K562 (cell line): Measurements from ENCODE around the gene GRIA1. TPM values are rescaled to one million over a fixed set of nuclear protein-coding genes. Genes with fewer than 3 reads are reported as not detected.

Source experiments
- ATAC-seq: fragments of 200-7000 bp; cut with Tn5 transposase; 3 replicates; pipeline ENCODE4 v1.9.1; 2020; ENCODE audit warnings: moderate library complexity
- BruUV-seq: library from RNA; stranded (reverse); fragments of 400-500 nt; replicated peaks from 2 replicates; lab custom pipeline; 2021; lab: Mats Ljungman, UMichigan
- CTCF ChIA-PET: fragments of 300-600 bp; formaldehyde crosslinking; extraction: SDS; loops from one replicate; lab custom pipeline; 2021; ENCODE audit warnings: low intra/inter-chr PET ratio; lab: Yijun Ruan, JAX
- POLR2A ChIA-PET: fragments of 300-600, 350-650 bp; sonication (Branson Sonifier 250); formaldehyde crosslinking; extraction: SDS; loops from one replicate; lab custom pipeline; 2021; ENCODE audit warnings: antibody characterized with exemption, inconsistent platforms; lab: Yijun Ruan, JAX
- DNase-seq, 4 experiments: peaks; one replicate each; pipeline versions ENCODE4 v3.0.0 to v3.0.0-alpha.2; 2011 to 2018; ENCODE audit warnings: low spot score in 3 of 4, mixed read lengths in 3 of 4; ENCODE audit errors: extremely low read depth in 1 of 4
- FAIRE-seq: peaks from 2 replicates; lab custom pipeline; 2011; peaks lifted over from hg19 to GRCh38; lab: Jason Lieb, UNC
- H2AFZ ChIP-seq: 2 replicates; pipeline ENCODE4 v1.6.0; 2011; ENCODE audit warnings: low read depth, low read length, control low read depth, inconsistent platforms
- H3K27ac ChIP-seq: fragments of 200-600 bp; 3 replicates; pipeline ENCODE4 v1.8.0; 2011; ENCODE audit warnings: low read depth, mild to moderate bottlenecking, control low read depth, inconsistent platforms, low read length, moderate library complexity, mixed read lengths; ENCODE audit errors: extremely low read depth
- H3K27me3 ChIP-seq, 2 experiments: fragments of 300-600 bp in 1 of 2; 2 replicates in 1 of 2; 3 replicates in 1 of 2; pipeline versions ENCODE4 v1.6.0 to v1.8.0; 2011; ENCODE audit warnings: inconsistent platforms in 2 of 2, low read length in 2 of 2, mild to moderate bottlenecking in 1 of 2, mixed read lengths in 1 of 2, moderate library complexity in 1 of 2; ENCODE audit not compliant: control insufficient read depth in 2 of 2, insufficient read depth in 2 of 2
- H3K36me3 ChIP-seq: fragments of 300-600 bp; 3 replicates; pipeline ENCODE4 v1.8.0; 2011; ENCODE audit warnings: mild to moderate bottlenecking, low read length, inconsistent platforms; ENCODE audit not compliant: control insufficient read depth, insufficient read depth
- H3K4me1 ChIP-seq, 2 experiments: fragments of 200-600 bp in 1 of 2; replicated peaks in 1 of 2; 2 replicates in 1 of 2; 3 replicates in 1 of 2; pipeline versions ENCODE4 v1.5.1 to v1.8.0; 2011; ENCODE audit warnings: inconsistent platforms in 2 of 2, low read length in 2 of 2, mild to moderate bottlenecking in 1 of 2, mixed read lengths in 1 of 2, moderate library complexity in 1 of 2; ENCODE audit not compliant: control insufficient read depth in 2 of 2, insufficient read depth in 2 of 2
- H3K4me2 ChIP-seq: 2 replicates; pipeline ENCODE4 v1.6.1; 2011; ENCODE audit warnings: low read length, control low read depth, inconsistent platforms, mixed read lengths; ENCODE audit not compliant: insufficient read depth
- H3K4me3 ChIP-seq: fragments of 200-600 bp; sonication (generic), shearing (Covaris generic); 2 replicates; pipeline ENCODE4 v1.5.1; 2016; ENCODE audit warnings: control low read depth, inconsistent platforms
- H3K79me2 ChIP-seq: fragments of 200-600 bp; 3 replicates; pipeline ENCODE4 v1.8.0; 2011; ENCODE audit warnings: low read length, inconsistent platforms; ENCODE audit not compliant: control insufficient read depth, insufficient read depth
- H3K9ac ChIP-seq, 2 experiments: 2 replicates each; pipeline versions ENCODE4 v1.6.0 to v1.6.1; 2011; ENCODE audit warnings: low read depth in 2 of 2, low read length in 2 of 2, control low read depth in 1 of 2, inconsistent platforms in 1 of 2, mild to moderate bottlenecking in 1 of 2, mixed read lengths in 1 of 2; ENCODE audit not compliant: insufficient read depth in 1 of 2
- H3K9me1 ChIP-seq: one replicate; pipeline ENCODE4 v1.6.0; 2011; ENCODE audit warnings: inconsistent platforms, mild to moderate bottlenecking, low read length, moderate library complexity; ENCODE audit not compliant: control insufficient read depth, insufficient read depth
- H3K9me3 ChIP-seq: replicated peaks from 2 replicates; pipeline ENCODE4 v1.5.1; 2011; ENCODE audit warnings: low read depth, low read length, inconsistent platforms; ENCODE audit not compliant: control insufficient read depth, insufficient read depth
- H4K20me1 ChIP-seq: replicated peaks from 2 replicates; pipeline ENCODE4 v1.6.1; 2011; ENCODE audit warnings: low read length, inconsistent platforms, mixed read lengths; ENCODE audit not compliant: control insufficient read depth, insufficient read depth
- CSDE1 ChIP-seq, 2 experiments: fragments of 450-650 bp; IDR thresholded peaks; 2 replicates each; pipeline ENCODE4 v1.6.1; 2016; ENCODE audit warnings: mild to moderate bottlenecking in 1 of 2
- FIP1L1 ChIP-seq: fragments of 200-400 bp; formaldehyde crosslinking; IDR thresholded peaks from 2 replicates; pipeline ENCODE4 v1.6.1; 2018; ENCODE audit warnings: mild to moderate bottlenecking, low read depth, low read length; ENCODE audit not compliant: poor library complexity, severe bottlenecking
- KLF1 ChIP-seq: fragments of 450-650 bp; IDR thresholded peaks from 2 replicates; pipeline ENCODE4 v1.6.1; 2016; ENCODE audit warnings: missing genetic modification characterization, missing compliant biosample characterization
- MAFG ChIP-seq: fragments of 450-650 bp; conservative IDR thresholded peaks from 2 replicates; pipeline ENCODE4 v1.6.1; 2016; ENCODE audit warnings: missing genetic modification characterization, missing compliant biosample characterization
- NCOA6 ChIP-seq: fragments of 450-650 bp; IDR thresholded peaks from 2 replicates; pipeline ENCODE4 v1.6.1; 2017; ENCODE audit warnings: mild to moderate bottlenecking
- NFE2 ChIP-seq: IDR thresholded peaks from 2 replicates; pipeline ENCODE4 v1.6.1; 2014; ENCODE audit warnings: antibody characterized with exemption, low read depth
- POU5F1 ChIP-seq: fragments of 150-350 bp; IDR thresholded peaks from 2 replicates; pipeline ENCODE4 v1.6.1; 2014; ENCODE audit warnings: borderline replicate concordance, low read length, low read depth, mild to moderate bottlenecking; ENCODE audit not compliant: partially characterized antibody
- SMAD2 ChIP-seq: fragments of 150-350 bp; IDR thresholded peaks from 2 replicates; pipeline ENCODE4 v1.6.1; 2014; ENCODE audit warnings: low read depth, mild to moderate bottlenecking, low read length
- ZC3H11A ChIP-seq: IDR thresholded peaks from 2 replicates; pipeline ENCODE4 v1.6.1; 2012; ENCODE audit warnings: low read depth, low read length, improper control_type of control experiment
- ZC3H4 ChIP-seq: sonication (generic); formaldehyde crosslinking; IDR thresholded peaks from 2 replicates; pipeline ENCODE4 v1.9.0; 2021; ENCODE audit warnings: missing genetic modification reagents, borderline replicate concordance
- ZNF282 ChIP-seq: sonication (generic); formaldehyde crosslinking; IDR thresholded peaks from 2 replicates; pipeline ENCODE4 v1.8.1; 2023; ENCODE audit warnings: missing genetic modification reagents
- WGBS: fragments of 100-300 bp; shearing (Covaris generic); methylation state at CpG from one replicate; pipeline ENCODE4 v1.1.6; 2016; ENCODE audit warnings: low coverage, mixed read lengths; ENCODE audit not compliant: insufficient coverage; ENCODE audit errors: missing lambda C conversion rate; 5-methylcytosine and 5-hydroxymethylcytosine counted together
- in situ Hi-C: fragments of 300-500 bp; cut with MboI; formaldehyde crosslinking; loops from 4 replicates; pipeline ENCODE4 v1.15.0; 2018; ENCODE audit warnings: inconsistent platforms, mixed read lengths
- intact Hi-C: fragments of 100-400 bp; cut with micrococcal nuclease; formaldehyde crosslinking; loops from 2 replicates; pipeline ENCODE4 v1.14.2; 2022
- polyA plus RNA-seq, 8 experiments: library from polyadenylated mRNA; depleted of rRNA in 4 of 8; stranded (reverse) in 5 of 8; unstranded in 3 of 8; fragments of >200 nt; fragmentation: Nextera tagmentation in 2 of 8; fragmentation: Illumina TruSeq in 1 of 8; extraction: Ambion mirVana in 2 of 8; extraction: Trizol in 1 of 8; gene quantifications; 2 replicates each; pipeline versions ENCODE4 v1.2.1 to v1.2.3, GENCODE V29; 2011 to 2014; ENCODE audit warnings: inconsistent platforms in 1 of 8, missing spikeins in 1 of 8
- total RNA-seq, 7 experiments: library from RNA; depleted of rRNA in 6 of 7; stranded (reverse); fragments of >200 nt in 6 of 7; fragmentation: Illumina TruSeq in 2 of 7; extraction: Trizol in 2 of 7; gene quantifications; 2 replicates each; pipeline versions ENCODE4 v1.2.1 to v1.2.3, GENCODE V29; 2011 to 2021; ENCODE audit warnings: low replicate concordance in 1 of 7
- TF ChIP-seq, protein P1 (sequence below): fragments of 250-450 bp; sonication (Bioruptor Pico); IDR thresholded peaks from 2 replicates; pipeline ENCODE4 v1.8.0; 2022; ENCODE audit warnings: inconsistent platforms
- TF ChIP-seq, protein P2 (sequence below): fragments of 250-450 bp; sonication (Bioruptor Pico); IDR thresholded peaks from 2 replicates; pipeline ENCODE4 v1.8.0; 2022; ENCODE audit warnings: moderate library complexity, mild to moderate bottlenecking, inconsistent platforms
- TF ChIP-seq, protein P3 (sequence below): sonication (generic); formaldehyde crosslinking; IDR thresholded peaks from 2 replicates; pipeline ENCODE4 v1.8.0; 2022; ENCODE audit warnings: missing genetic modification reagents, mild to moderate bottlenecking, borderline replicate concordance

GRIA1 gene
- total and polyA plus RNA-seq, 9 of the 15 experiments (the other 6 are each of a cell fraction or from before 2014, with no cell fraction given), result not detected

DNA sequence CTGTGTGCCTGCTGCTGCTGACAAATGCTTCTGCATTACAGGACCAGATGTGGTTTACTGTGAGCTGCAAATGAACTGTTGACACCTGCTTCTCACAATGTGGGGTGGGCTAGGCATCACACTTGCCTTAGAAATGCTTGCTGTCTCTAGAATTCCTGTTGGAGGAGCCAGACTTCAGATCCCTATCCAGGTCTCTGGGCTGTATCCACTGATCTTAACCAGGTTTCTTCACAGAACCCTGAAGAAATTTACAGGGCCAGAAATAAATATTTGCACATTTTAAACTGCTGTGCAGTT is 292.8 kb downstream of the GRIA1 start:
- POLR2A ChIA-PET, result no interaction called here
- Histone ChIP-seq H3K36me3 (no peaks in the 10 kb centered on the region), H3K9me1 (no peaks in the 10 kb centered on the region), H3K9me3 (no peaks in the 10 kb centered on the region), H4K20me1 (no peaks in the 10 kb centered on the region), H3K27ac (no peak overlapping the region), H3K4me2 (no peak overlapping the region), H3K27me3 (no peaks in the 10 kb centered on the region; a peak in 1 of 5 replicates), H3K4me3 (no peak overlapping the region), H2AFZ (no peak overlapping the region), H3K79me2 (no peaks in the 10 kb centered on the region), H3K9ac (no peak overlapping the region), H3K4me1 (no peaks in the 10 kb centered on the region)
- ATAC-seq (no peak), DNase-seq (no peak), FAIRE-seq (no peak)
- CTCF ChIA-PET, result no interaction called here
- no TSS peak for BruUV-seq
- TF ChIP-seq NCOA6, result no peak
- no peak for TF ChIP-seq FIP1L1
- TF ChIP-seq, protein P1, sequence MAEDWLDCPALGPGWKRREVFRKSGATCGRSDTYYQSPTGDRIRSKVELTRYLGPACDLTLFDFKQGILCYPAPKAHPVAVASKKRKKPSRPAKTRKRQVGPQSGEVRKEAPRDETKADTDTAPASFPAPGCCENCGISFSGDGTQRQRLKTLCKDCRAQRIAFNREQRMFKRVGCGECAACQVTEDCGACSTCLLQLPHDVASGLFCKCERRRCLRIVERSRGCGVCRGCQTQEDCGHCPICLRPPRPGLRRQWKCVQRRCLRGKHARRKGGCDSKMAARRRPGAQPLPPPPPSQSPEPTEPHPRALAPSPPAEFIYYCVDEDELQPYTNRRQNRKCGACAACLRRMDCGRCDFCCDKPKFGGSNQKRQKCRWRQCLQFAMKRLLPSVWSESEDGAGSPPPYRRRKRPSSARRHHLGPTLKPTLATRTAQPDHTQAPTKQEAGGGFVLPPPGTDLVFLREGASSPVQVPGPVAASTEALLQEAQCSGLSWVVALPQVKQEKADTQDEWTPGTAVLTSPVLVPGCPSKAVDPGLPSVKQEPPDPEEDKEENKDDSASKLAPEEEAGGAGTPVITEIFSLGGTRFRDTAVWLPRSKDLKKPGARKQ (CRISPR knock-in tag), result no peak
- no peak for TF ChIP-seq CSDE1 (IDR thresholded peaks at IDR 0.05)
- no peak for TF ChIP-seq KLF1 (tag)
- in situ Hi-C loops, result no loop called here
- intact Hi-C loops, result no loop called here

DNA sequence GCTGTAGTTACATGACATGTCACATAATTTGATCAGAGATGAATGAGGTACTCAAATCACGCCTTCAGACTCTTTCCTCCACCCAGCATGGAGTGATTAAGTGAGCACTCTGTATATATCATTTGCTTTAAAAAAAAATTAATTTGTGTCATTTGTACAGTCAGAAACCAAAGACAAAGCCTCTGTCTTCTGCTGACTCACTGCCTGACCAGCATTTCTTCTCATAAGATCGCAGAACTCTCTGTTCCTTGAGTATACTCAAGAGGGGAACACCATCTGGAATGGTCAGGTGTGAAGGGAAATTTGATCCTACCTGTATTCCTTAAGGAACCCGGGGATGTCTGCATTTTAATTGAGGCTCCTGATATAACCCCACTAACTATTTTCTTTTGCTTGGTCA is 293.8 kb downstream of the GRIA1 start:
- Histone ChIP-seq H3K36me3 (no peaks in the 10 kb centered on the region), H4K20me1 (no peaks in the 10 kb centered on the region), H3K9ac (no peak overlapping the region), H3K9me3 (no peaks in the 10 kb centered on the region), H3K4me2 (no peak overlapping the region), H3K4me1 (no peaks in the 10 kb centered on the region), H3K4me3 (no peak overlapping the region), H3K9me1 (no peaks in the 10 kb centered on the region), H3K27me3 (no peaks in the 10 kb centered on the region; a peak in 1 of 5 replicates), H2AFZ (no peak overlapping the region), H3K79me2 (no peaks in the 10 kb centered on the region), H3K27ac (no peak overlapping the region)
- no TSS peak for BruUV-seq
- POLR2A ChIA-PET, result no interaction called here
- in situ Hi-C loops (no loop called here), intact Hi-C loops (no loop called here)
- FAIRE-seq (no peak), ATAC-seq (no peak), DNase-seq (no peak)
- WGBS, result 0% methylated on average over 3 of the region's 3 CpGs
- CTCF ChIA-PET, result no interaction called here
- TF ChIP-seq, protein P2, sequence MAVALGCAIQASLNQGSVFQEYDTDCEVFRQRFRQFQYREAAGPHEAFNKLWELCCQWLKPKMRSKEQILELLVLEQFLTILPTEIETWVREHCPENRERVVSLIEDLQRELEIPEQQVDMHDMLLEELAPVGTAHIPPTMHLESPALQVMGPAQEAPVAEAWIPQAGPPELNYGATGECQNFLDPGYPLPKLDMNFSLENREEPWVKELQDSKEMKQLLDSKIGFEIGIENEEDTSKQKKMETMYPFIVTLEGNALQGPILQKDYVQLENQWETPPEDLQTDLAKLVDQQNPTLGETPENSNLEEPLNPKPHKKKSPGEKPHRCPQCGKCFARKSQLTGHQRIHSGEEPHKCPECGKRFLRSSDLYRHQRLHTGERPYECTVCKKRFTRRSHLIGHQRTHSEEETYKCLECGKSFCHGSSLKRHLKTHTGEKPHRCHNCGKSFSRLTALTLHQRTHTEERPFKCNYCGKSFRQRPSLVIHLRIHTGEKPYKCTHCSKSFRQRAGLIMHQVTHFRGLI (CRISPR knock-in tag), result no peak
- no peak for TF ChIP-seq ZNF282 (CRISPR knock-in tag)
- TF ChIP-seq SMAD2, result no peak
- TF ChIP-seq MAFG (tag), result peak; percentile 33; the same call in 1 of the 2 replicates
- TF ChIP-seq, protein P3, sequence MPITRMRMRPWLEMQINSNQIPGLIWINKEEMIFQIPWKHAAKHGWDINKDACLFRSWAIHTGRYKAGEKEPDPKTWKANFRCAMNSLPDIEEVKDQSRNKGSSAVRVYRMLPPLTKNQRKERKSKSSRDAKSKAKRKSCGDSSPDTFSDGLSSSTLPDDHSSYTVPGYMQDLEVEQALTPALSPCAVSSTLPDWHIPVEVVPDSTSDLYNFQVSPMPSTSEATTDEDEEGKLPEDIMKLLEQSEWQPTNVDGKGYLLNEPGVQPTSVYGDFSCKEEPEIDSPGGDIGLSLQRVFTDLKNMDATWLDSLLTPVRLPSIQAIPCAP (CRISPR knock-in tag), result no peak
- TF ChIP-seq POU5F1, result no peak
- no peak for TF ChIP-seq ZC3H11A
- 0 out of 2 replicates have a peak, but pooled peaks have one; percentile 15 for TF ChIP-seq NFE2
- no peak for TF ChIP-seq ZC3H4 (CRISPR knock-in tag)
